HEK293T (cell line): ENCODE results near the gene PLSCR4.

Source experiments
- BHLHE40 ChIP-seq: fragments of 450-650 bp; IDR thresholded peaks from 2 replicates; pipeline ENCODE4 v1.6.1; 2016; ENCODE audit warnings: mild to moderate bottlenecking, moderate library complexity, borderline replicate concordance
- CTBP1 ChIP-seq: fragments of 450-650 bp; IDR thresholded peaks from 2 replicates; pipeline ENCODE4 v1.6.1; 2016; ENCODE audit warnings: borderline replicate concordance
- ELF4 ChIP-seq: fragments of 450-650 bp; IDR thresholded peaks from 2 replicates; pipeline ENCODE4 v1.6.1; 2017; ENCODE audit warnings: antibody characterized with exemption
- FOXA1 ChIP-seq: fragments of 450-650 bp; IDR thresholded peaks from 2 replicates; pipeline ENCODE4 v1.6.1; 2016; ENCODE audit warnings: mild to moderate bottlenecking
- FOXK2 ChIP-seq: fragments of 450-650 bp; IDR thresholded peaks from 2 replicates; pipeline ENCODE4 v1.6.1; 2016; ENCODE audit warnings: mild to moderate bottlenecking
- FOXM1 ChIP-seq: fragments of 450-650 bp; IDR thresholded peaks from 2 replicates; pipeline ENCODE4 v1.6.1; 2017; ENCODE audit warnings: mild to moderate bottlenecking, borderline replicate concordance
- HDGF ChIP-seq: fragments of 450-650 bp; IDR thresholded peaks from 2 replicates; pipeline ENCODE4 v1.6.1; 2017; ENCODE audit warnings: antibody characterized with exemption, borderline replicate concordance
- L3MBTL2 ChIP-seq: fragments of 450-650 bp; conservative IDR thresholded peaks from 2 replicates; pipeline ENCODE4 v1.6.1; 2016; ENCODE audit warnings: mild to moderate bottlenecking
- NFRKB ChIP-seq: fragments of 450-650 bp; IDR thresholded peaks from 2 replicates; pipeline ENCODE4 v1.6.1; 2016; ENCODE audit warnings: mild to moderate bottlenecking, moderate library complexity
- SP1 ChIP-seq: fragments of 450-650 bp; IDR thresholded peaks from 2 replicates; pipeline ENCODE4 v1.6.1; 2017
- SUZ12 ChIP-seq: fragments of 450-650 bp; IDR thresholded peaks from 2 replicates; pipeline ENCODE4 v1.6.1; 2016; ENCODE audit warnings: mild to moderate bottlenecking
- TARDBP ChIP-seq: fragments of 450-650 bp; IDR thresholded peaks from 2 replicates; pipeline ENCODE4 v1.6.1; 2016
- ZNF384 ChIP-seq: fragments of 450-650 bp; IDR thresholded peaks from 2 replicates; pipeline ENCODE4 v1.6.1; 2016
- TF ChIP-seq, protein P1 (sequence below): fragments of 450-650 bp; IDR thresholded peaks from 2 replicates; pipeline ENCODE4 v1.6.1; 2016

DNA sequence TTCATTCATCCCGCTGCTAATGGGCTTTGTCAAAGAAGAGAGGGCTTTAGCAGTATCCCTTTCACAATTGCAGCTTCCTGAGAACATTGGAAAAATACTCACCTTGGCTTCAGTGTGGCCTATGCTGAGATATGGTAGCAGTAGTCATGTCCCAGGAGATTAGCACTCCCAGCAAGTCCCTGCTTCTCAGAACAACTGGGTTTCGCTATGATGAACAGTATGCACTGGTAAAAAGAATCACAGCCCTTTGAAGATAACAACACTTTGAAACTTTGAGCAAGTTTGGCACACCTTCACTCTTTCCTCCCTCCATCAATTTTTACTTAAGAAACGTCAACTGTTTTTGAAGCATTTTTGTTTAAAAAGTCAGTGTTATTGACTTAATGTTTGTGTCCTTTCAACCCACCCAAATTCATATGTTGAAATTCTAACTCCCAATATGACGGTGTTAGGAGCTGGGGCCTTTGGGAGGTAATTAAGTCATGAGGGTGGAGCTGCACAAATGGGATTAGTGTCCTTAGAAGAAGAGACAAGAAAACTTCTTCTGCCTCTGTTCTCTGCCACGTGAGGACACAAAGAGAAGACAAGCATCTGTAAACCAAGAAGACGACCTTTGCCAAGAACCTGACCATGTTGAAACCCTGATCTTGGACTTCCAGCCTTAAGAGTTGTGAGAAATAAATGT, 17.8 kb upstream of the PLSCR4 start:
- TF ChIP-seq ZNF384 (no peak), BHLHE40 (no peak), SP1 (no peak), FOXK2 (no peak), ELF4 (no peak), TARDBP (no peak), FOXA1 (no peak), NFRKB (no peak), SUZ12 (no peak), FOXM1 (no peak), L3MBTL2 (no peak), CTBP1 (no peak), HDGF (no peak)
- TF ChIP-seq, protein P1, sequence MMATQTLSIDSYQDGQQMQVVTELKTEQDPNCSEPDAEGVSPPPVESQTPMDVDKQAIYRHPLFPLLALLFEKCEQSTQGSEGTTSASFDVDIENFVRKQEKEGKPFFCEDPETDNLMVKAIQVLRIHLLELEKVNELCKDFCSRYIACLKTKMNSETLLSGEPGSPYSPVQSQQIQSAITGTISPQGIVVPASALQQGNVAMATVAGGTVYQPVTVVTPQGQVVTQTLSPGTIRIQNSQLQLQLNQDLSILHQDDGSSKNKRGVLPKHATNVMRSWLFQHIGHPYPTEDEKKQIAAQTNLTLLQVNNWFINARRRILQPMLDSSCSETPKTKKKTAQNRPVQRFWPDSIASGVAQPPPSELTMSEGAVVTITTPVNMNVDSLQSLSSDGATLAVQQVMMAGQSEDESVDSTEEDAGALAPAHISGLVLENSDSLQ, result no peak
